A673 (cell line): ENCODE data around the gene SP5. TPM values are rescaled to one million over a fixed set of nuclear protein-coding genes. Genes with fewer than 3 reads are reported as not detected.

Experiments used
- BruUV-seq: library from RNA; stranded (reverse); fragments of 400-500 nt; replicated peaks from 2 replicates; lab custom pipeline; 2021; lab: Mats Ljungman, UMichigan
- CTCF ChIA-PET: fragments of 300-600 bp; sonication (Branson Sonifier 250); formaldehyde crosslinking; loops from one replicate; lab custom pipeline; 2022; ENCODE audit warnings: antibody characterized with exemption; lab: Charles Lee
- POLR2A ChIA-PET: fragments of 300-600 bp; sonication (Branson Sonifier 250); formaldehyde crosslinking; loops from one replicate; lab custom pipeline; 2022; ENCODE audit warnings: antibody characterized with exemption; ENCODE audit not compliant: low non-redundant PET; lab: Charles Lee
- DNase-seq: peaks from one replicate; pipeline ENCODE4 v3.0.0-alpha.2; 2015; ENCODE audit warnings: low spot score
- H3K27ac ChIP-seq: fragments of 200-600 bp; sonication (generic); 2 replicates; pipeline ENCODE4 v1.5.1; 2016; ENCODE audit warnings: mixed run types, low read depth, mild to moderate bottlenecking, mixed read lengths, antibody characterized with exemption, low read length; ENCODE audit not compliant: poor library complexity, severe bottlenecking
- H3K27me3 ChIP-seq: fragments of 200-600 bp; sonication (generic); replicated peaks from 2 replicates; pipeline ENCODE4 v1.6.1; 2017; ENCODE audit warnings: mixed run types, low read depth, mild to moderate bottlenecking, mixed read lengths, antibody characterized with exemption, low read length; ENCODE audit not compliant: insufficient read depth, poor library complexity
- H3K36me3 ChIP-seq: fragments of 200-600 bp; sonication (generic); 2 replicates; pipeline ENCODE4 v1.6.1; 2016; ENCODE audit warnings: mixed run types, mild to moderate bottlenecking, mixed read lengths, antibody characterized with exemption, low read length; ENCODE audit not compliant: insufficient read depth, poor library complexity, severe bottlenecking
- H3K4me1 ChIP-seq: fragments of 200-600 bp; sonication (generic); 2 replicates; pipeline ENCODE4 v1.6.1; 2017; ENCODE audit warnings: mixed run types, mild to moderate bottlenecking, mixed read lengths, antibody characterized with exemption, low read length; ENCODE audit not compliant: insufficient read depth, poor library complexity, severe bottlenecking
- H3K4me3 ChIP-seq: fragments of 200-600 bp; sonication (generic); 2 replicates; pipeline ENCODE4 v1.5.1; 2016; ENCODE audit warnings: low read depth, mixed run types, mild to moderate bottlenecking, mixed read lengths, low read length; ENCODE audit not compliant: poor library complexity, severe bottlenecking
- H3K9me3 ChIP-seq: fragments of 200-600 bp; sonication (generic); 2 replicates; pipeline ENCODE4 v1.6.1; 2016; ENCODE audit warnings: mixed run types, low read depth, mild to moderate bottlenecking, mixed read lengths, antibody characterized with exemption, low read length; ENCODE audit not compliant: poor library complexity, severe bottlenecking
- EZH2 ChIP-seq: fragments of 200-600 bp; sonication (generic); IDR thresholded peaks from 2 replicates; pipeline ENCODE4 v1.6.1; 2017; ENCODE audit warnings: borderline replicate concordance, low read depth, mild to moderate bottlenecking, mixed read lengths, antibody characterized with exemption, low read length; ENCODE audit not compliant: poor library complexity, severe bottlenecking
- intact Hi-C: fragments of 100-400 bp; cut with micrococcal nuclease; formaldehyde crosslinking; loops from one replicate; pipeline ENCODE4 v1.10.0; 2022; ENCODE audit not compliant: unreplicated experiment
- total RNA-seq: library from RNA; stranded (reverse); gene quantifications from 2 replicates; pipeline ENCODE4 v1.2.3, GENCODE V29; 2021
- TF ChIP-seq, protein P1 (sequence below): fragments of 300-800, 200-600 bp; sonication (generic); conservative IDR thresholded peaks from 2 replicates; pipeline ENCODE4 v1.5.1; 2017; ENCODE audit warnings: low read depth, mild to moderate bottlenecking, antibody characterized with exemption, low read length, moderate library complexity, mixed read lengths

The SP5 gene
- total RNA-seq, 1 experiment from 2014 or later, result not detected

DNA sequence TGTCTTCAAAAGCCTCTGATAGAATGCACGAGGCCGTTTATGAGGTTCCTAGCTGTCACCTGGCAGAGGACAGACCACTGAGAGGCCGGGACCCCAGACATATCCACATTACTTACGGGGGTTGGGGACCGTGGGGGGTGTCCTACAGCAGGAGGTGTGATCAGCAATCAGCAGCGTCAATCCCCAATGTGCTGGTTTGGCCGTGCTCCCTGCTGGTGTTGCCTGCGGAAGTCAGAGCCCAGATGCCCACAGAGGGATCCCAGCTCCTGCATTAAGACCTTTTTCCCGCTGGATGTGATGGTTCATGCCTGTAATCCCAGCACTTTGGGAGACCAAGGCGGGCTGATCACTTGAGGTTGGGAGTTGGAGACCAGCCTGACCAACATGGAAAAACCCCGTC is 20.8 kb upstream of the SP5 start:
- Histone ChIP-seq H3K27me3 (no peaks in the 10 kb centered on the region), H3K27ac (no peak overlapping the region), H3K36me3 (no peaks in the 10 kb centered on the region), H3K4me3 (no peak overlapping the region), H3K9me3 (no peaks in the 10 kb centered on the region), H3K4me1 (no peaks in the 10 kb centered on the region)
- ChIA-PET POLR2A (no interaction called here), CTCF (interaction anchor here (0.7 kb wide), 1 partner anchor 131 kb away, joined by 3 read pairs; no protein-coding TSS in a partner anchor)
- no peak for DNase-seq
- intact Hi-C loops, result no loop called here
- no TSS peak for BruUV-seq
- TF ChIP-seq, protein P1, sequence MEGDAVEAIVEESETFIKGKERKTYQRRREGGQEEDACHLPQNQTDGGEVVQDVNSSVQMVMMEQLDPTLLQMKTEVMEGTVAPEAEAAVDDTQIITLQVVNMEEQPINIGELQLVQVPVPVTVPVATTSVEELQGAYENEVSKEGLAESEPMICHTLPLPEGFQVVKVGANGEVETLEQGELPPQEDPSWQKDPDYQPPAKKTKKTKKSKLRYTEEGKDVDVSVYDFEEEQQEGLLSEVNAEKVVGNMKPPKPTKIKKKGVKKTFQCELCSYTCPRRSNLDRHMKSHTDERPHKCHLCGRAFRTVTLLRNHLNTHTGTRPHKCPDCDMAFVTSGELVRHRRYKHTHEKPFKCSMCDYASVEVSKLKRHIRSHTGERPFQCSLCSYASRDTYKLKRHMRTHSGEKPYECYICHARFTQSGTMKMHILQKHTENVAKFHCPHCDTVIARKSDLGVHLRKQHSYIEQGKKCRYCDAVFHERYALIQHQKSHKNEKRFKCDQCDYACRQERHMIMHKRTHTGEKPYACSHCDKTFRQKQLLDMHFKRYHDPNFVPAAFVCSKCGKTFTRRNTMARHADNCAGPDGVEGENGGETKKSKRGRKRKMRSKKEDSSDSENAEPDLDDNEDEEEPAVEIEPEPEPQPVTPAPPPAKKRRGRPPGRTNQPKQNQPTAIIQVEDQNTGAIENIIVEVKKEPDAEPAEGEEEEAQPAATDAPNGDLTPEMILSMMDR, result no peak
- no peak for TF ChIP-seq EZH2

GRCh38 chr2:170695521-170696410 is 19.4 kb upstream of the SP5 start:
- no peak overlapping the region for H3K4me3 ChIP-seq
- intact Hi-C loops, result no loop called here
- no peak for DNase-seq
- no peak overlapping the region for H3K27ac ChIP-seq
- CTCF ChIA-PET, result no interaction called here
- H3K4me1 ChIP-seq, result no peaks in the 10 kb centered on the region
- TF ChIP-seq, protein P1, result no peak
- TF ChIP-seq EZH2, result no peak
- POLR2A ChIA-PET, result no interaction called here
- no TSS peak for BruUV-seq
- no peaks in the 10 kb centered on the region for H3K9me3 ChIP-seq
- peaks cover 3% of the 10 kb centered on the region for H3K27me3 ChIP-seq
- no peaks in the 10 kb centered on the region for H3K36me3 ChIP-seq

DNA sequence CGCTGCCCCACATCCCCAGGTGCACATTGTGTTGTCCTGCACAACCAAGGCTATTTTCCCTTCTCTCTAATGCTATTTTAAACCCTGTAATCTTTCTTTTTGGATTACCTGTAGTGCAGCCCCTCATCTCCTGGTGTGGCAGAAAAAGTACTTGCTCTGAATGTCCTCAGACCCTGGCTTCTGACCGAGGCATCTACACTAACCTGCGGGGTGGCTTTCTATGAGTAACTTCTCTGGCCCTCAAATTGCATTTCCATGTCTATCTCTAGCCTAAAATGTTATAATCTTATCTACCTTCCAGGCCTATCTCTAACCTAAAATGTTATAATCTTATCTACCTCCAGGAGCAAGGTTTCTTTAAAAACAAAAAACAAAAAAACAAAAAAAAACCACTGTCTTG is 18.2 kb upstream of the SP5 start:
- TF ChIP-seq, protein P1, result no peak
- TF ChIP-seq EZH2, result no peak
- CTCF ChIA-PET, result no interaction called here
- H3K36me3 ChIP-seq, result no peaks in the 10 kb centered on the region
- intact Hi-C loops, result no loop called here
- no peaks in the 10 kb centered on the region for H3K9me3 ChIP-seq
- H3K27ac ChIP-seq, result no peak overlapping the region
- H3K4me3 ChIP-seq, result no peak overlapping the region
- H3K4me1 ChIP-seq, result no peaks in the 10 kb centered on the region
- H3K27me3 ChIP-seq, result peaks cover 8% of the 10 kb centered on the region
- no peak for DNase-seq
- no TSS peak for BruUV-seq
- POLR2A ChIA-PET, result interaction anchor here (0.7 kb wide), 1 partner anchor 11 kb away, joined by 3 read pairs; no protein-coding TSS in a partner anchor
